Lower leg skin (tissue), 4 donors: ENCODE data around the gene CHERP. TPM values are rescaled to one million over a fixed set of nuclear protein-coding genes. Genes with fewer than 3 reads are reported as not detected.

Experiments
- DNase-seq, 2 donors: peaks; one replicate each; pipeline ENCODE4 v3.0.0-alpha.2; 2019; ENCODE audit warnings: low spot score in 2 of 2
- H3K4me3 ChIP-seq: fragments of 200-600 bp; sonication (generic); 2 replicates; pipeline ENCODE4 v1.5.1; 2017; ENCODE audit warnings: mild to moderate bottlenecking, low read depth; ENCODE audit not compliant: poor library complexity, severe bottlenecking
- POLR2A ChIP-seq, 2 donors: fragments of 450-650 bp; IDR thresholded peaks; one replicate each; pipeline ENCODE4 v1.6.1; 2016 to 2017; ENCODE audit warnings: antibody characterized with exemption in 2 of 2, mild to moderate bottlenecking in 1 of 2, moderate library complexity in 1 of 2
- WGBS, 2 donors: methylation state at CpG; one replicate each; pipeline ENCODE4 v1.1.5; 2018; 5-methylcytosine and 5-hydroxymethylcytosine counted together
- intact Hi-C: fragments of 100-400 bp; cut with DNase I; formaldehyde crosslinking; loops from one replicate; pipeline ENCODE4 v1.15.0; 2023; ENCODE audit warnings: low total_unique reads
- total RNA-seq, 4 donors: library from RNA; depleted of rRNA; stranded (reverse); fragments of >200 nt; gene quantifications; one replicate each; pipeline ENCODE4 v1.1.0, GENCODE V29; 2016
- TF ChIP-seq, protein P1 (sequence below), 3 donors: fragments of 450-650 bp; IDR thresholded peaks; one replicate each; pipeline ENCODE4 v1.5.1; 2016; ENCODE audit warnings: antibody characterized with exemption in 3 of 3, mild to moderate bottlenecking in 3 of 3, moderate library complexity in 2 of 3

The CHERP gene
- total RNA-seq, 4 donors from 2014 or later = 9.7 to 32.7 (median 12.6) TPM

DNA sequence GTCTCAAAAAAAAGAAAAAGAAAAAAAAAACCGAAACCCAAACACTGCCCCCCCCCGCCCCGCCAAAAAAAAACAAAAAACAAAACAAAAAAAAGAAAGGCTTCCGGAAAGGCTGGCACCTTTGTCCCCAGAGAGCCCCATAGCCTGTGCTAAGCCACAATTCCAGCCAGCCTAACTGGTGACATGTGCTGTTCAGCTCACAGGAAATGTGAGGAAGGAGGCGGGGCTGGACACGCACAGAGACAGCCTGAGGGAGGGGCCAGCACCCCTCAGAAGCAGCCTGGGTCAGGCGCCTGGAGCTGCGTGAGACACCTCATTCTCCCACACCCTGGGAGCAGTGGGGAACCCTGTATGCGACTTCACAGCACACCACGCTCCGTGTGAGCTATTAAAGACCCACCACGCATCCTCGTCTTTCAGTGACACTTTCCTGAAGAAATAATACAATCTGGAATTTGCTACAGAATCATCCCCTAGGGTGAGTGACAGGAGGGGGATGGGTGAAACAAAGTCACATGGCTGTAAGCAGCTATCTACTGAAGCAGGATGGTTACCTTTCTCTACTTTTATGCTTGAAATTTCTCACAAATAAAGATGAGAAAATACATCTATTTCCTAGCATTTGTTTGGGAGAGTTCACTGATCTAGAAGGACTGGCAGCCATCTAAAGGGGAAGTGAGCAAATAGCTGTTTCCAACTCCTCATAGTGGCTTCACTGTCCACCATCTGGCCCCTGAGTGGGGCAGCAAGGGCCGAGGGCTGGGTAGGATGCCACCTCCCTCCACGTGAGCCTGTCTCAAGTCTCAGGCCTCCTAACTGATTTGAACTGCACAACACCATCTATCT is 42.2 kb upstream of the CHERP start:
- WGBS, 2 donors = 9 to 13% methylated on average over 15 of the region's 15 CpGs
- DNase-seq = peak; percentile 88 to 97
- intact Hi-C loops = no loop called here
- TF ChIP-seq POLR2A (IDR thresholded peaks at IDR 0.05) = no peak
- H3K4me3 ChIP-seq = no peak overlapping the region

DNA sequence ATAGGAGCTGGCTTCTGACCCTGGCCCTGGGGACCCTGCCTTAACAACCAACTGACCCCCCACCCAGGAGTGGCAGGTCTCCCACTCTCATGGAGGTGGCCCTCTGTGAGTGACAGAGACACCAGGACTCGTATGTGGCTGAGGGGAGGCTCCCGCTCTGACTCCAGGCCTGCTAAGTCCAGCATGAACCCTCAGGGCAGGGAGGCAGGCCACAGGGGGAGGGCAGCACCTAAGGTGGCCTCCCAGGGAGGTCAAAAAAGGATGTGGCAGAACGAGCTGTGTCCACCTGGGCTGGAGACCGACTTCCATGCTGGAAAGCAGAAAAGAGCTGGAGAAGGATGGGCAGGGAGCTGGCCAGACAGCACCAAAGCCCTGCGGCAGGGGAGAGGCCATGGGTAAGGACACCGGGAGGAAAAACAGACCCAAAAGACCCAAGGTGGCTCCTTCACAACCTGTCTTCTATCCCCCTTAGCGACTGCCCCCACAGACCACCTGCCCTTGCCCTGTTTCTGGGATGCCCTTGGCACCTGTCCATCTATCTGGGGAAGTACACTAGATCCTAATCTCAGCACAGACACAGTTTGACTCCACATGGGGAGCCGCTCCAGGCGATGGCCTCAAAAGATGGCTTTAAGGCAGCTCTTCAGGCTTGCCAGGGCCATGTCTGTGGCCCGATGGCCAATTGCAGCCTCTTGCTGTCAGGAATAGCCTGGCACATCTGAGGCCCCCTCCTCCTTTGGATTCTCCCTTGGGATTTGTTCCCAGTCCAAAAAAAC is 40.4 kb upstream of the CHERP start:
- intact Hi-C loops = no loop called here
- 81 to 84% methylated on average over 10 of the region's 10 CpGs for WGBS, 2 donors
- TF ChIP-seq POLR2A (IDR thresholded peaks at IDR 0.05) = no peak
- TF ChIP-seq, protein P1, sequence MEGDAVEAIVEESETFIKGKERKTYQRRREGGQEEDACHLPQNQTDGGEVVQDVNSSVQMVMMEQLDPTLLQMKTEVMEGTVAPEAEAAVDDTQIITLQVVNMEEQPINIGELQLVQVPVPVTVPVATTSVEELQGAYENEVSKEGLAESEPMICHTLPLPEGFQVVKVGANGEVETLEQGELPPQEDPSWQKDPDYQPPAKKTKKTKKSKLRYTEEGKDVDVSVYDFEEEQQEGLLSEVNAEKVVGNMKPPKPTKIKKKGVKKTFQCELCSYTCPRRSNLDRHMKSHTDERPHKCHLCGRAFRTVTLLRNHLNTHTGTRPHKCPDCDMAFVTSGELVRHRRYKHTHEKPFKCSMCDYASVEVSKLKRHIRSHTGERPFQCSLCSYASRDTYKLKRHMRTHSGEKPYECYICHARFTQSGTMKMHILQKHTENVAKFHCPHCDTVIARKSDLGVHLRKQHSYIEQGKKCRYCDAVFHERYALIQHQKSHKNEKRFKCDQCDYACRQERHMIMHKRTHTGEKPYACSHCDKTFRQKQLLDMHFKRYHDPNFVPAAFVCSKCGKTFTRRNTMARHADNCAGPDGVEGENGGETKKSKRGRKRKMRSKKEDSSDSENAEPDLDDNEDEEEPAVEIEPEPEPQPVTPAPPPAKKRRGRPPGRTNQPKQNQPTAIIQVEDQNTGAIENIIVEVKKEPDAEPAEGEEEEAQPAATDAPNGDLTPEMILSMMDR (IDR thresholded peaks at IDR 0.05) = no peak

DNA sequence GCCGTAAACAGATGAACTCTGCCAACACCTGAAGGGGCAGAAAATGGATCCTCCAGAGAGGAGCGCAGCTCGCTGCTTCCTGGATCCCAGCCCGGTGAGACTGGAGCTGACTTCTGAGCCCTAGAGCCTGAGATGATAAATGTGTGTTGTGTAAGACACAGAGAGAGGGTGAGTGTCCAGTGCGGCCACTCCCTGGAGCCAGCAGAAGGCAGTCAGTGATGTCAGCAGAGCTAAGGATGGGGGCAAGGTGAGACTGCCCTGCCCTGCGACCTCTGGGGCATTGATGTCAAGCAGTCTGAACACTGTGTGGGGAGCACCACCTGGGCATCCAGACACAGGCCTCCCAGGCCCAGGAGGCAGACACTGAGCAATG is 39.7 kb upstream of the CHERP start:
- 81 to 83% methylated on average over 6 of the region's 6 CpGs for WGBS, 2 donors
- TF ChIP-seq, protein P1 (IDR thresholded peaks at IDR 0.05) = no peak
- no peak for TF ChIP-seq POLR2A (IDR thresholded peaks at IDR 0.05)
- no peak overlapping the region for H3K4me3 ChIP-seq
- intact Hi-C loops = no loop called here
- DNase-seq = no peak

More for the DNA sequence above, 40.4 kb upstream of the CHERP start:
- no peak overlapping the region for H3K4me3 ChIP-seq
- no peak for DNase-seq

DNA sequence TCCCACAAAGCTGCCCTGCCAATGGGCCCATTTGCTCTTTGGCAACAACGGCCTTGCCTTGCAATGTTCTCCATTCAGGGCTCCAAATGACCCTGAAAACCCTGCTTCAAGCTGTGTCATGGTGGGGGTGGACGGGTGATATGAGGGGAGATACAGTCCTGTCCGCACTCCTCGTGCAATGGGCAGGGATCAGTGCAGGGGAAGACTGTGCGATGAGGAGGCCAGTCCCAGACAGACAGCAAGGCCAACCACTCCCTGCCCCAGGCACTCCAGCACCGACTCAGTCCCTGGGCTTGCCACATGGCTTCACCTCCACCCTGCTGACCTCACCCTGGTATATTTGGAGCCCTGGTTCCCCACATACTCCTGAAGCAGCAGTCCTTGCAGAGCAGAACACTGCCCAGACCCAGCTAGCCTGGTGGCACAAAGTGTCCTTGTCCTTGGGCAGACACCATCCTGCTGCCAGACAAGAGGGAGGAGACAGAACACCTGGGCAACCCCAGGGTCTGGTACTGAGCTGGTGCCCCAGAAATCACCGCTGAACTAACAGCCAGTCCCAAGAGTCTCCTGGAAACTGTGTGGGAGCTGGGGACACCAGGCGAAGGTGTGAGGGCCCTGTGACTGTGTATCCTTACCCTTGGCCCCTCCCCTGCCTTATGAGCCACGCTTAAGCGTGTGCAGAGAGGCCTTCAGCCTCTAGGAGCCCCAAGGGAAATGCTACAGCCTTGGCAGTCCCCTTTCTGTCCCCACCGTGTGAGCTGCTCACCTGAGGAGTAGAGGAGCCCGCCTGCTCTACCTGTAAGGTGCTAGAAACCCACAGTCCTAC is 39.1 kb upstream of the CHERP start:
- TF ChIP-seq, protein P1 (IDR thresholded peaks at IDR 0.05) = no peak
- no peak for TF ChIP-seq POLR2A (IDR thresholded peaks at IDR 0.05)
- no peak overlapping the region for H3K4me3 ChIP-seq
- intact Hi-C loops = no loop called here
- 68 to 70% methylated on average over 12 of the region's 12 CpGs for WGBS, 2 donors
- DNase-seq = no peak

DNA sequence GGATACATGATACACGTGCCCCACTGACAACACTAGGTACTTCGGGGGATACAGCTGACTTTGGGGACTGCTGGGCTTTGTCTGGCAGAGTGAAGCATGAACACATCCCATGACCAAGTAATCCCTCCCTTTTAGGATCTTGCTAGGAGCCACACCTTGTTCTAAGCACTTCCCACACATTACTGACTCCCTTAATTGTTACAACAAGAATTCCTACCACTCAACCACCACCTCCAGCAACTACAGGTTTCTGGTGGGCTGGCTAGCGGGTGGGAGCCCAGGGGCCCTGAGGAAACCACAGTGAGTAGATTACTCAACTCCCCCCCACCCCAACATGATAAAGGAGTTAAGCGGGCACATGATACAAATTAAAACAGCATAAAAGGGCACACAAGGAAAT is 37.1 kb upstream of the CHERP start:
- no peak for TF ChIP-seq POLR2A (IDR thresholded peaks at IDR 0.05)
- TF ChIP-seq, protein P1 (IDR thresholded peaks at IDR 0.05) = no peak
- H3K4me3 ChIP-seq = no peak overlapping the region
- 68 to 69% methylated on average over 4 of the region's 4 CpGs for WGBS, 2 donors
- DNase-seq = no peak
- intact Hi-C loops = no loop called here
